ENCODE measurements around the gene DEK. TPM values are rescaled to one million over a fixed set of nuclear protein-coding genes. Genes with fewer than 3 reads are reported as not detected.
A peak's percentile ranks its signal among the peaks of the same experiment; 100 is the strongest.

The DEK gene
- total and polyA plus RNA-seq, 7 donors, result 64.9 to 236 (median 181) TPM

- H3K4me1 ChIP-seq, result no peaks in the 10 kb centered on the region
- no peak overlapping the region for H3K27ac ChIP-seq
- no peaks in the 10 kb centered on the region for H3K36me3 ChIP-seq
- TF ChIP-seq EP300 (IDR thresholded peaks at IDR 0.05), result no peak
- no peak for TF ChIP-seq POLR2A (IDR thresholded peaks at IDR 0.05)
- no peaks in the 10 kb centered on the region for H3K27me3 ChIP-seq
- H3K4me3 ChIP-seq, result no peak overlapping the region
- no peak for DNase-seq
- no peaks in the 10 kb centered on the region for H3K9me3 ChIP-seq
- intact Hi-C loops (cut with DNase I), result no loop called here
- 92 to 97% methylated on average over 2 of the region's 2 CpGs for WGBS, 2 donors
Observed at GRCh38 chr6:18306977-18307376, 42.6 kb upstream of the DEK start.

- no peak for DNase-seq
- WGBS, 2 donors, result 78 to 81% methylated on average over 8 of the region's 8 CpGs
- Histone ChIP-seq H3K27ac (no peak overlapping the region), H3K4me1 (no peaks in the 10 kb centered on the region), H3K36me3 (no peaks in the 10 kb centered on the region), H3K4me3 (no peak overlapping the region), H3K27me3 (no peaks in the 10 kb centered on the region), H3K9me3 (no peaks in the 10 kb centered on the region)
- TF ChIP-seq POLR2AphosphoS5 (IDR thresholded peaks at IDR 0.05) (no peak), CTCF (IDR thresholded peaks at IDR 0.05) (peak in 1 of 4 experiments; percentile 12)
- intact Hi-C loops (cut with DNase I), result no loop called here
Observed at GRCh38 chr6:18302561-18303439, 38.5 kb upstream of the DEK start.

- TF ChIP-seq POLR2A (IDR thresholded peaks at IDR 0.05), result no peak
- no peak for TF ChIP-seq CTCF (IDR thresholded peaks at IDR 0.05)
- no peak for TF ChIP-seq EP300 (IDR thresholded peaks at IDR 0.05)
- no peak for TF ChIP-seq POLR2AphosphoS5 (IDR thresholded peaks at IDR 0.05)
- no peaks in the 10 kb centered on the region for H3K36me3 ChIP-seq
- H3K4me1 ChIP-seq, result no peaks in the 10 kb centered on the region
- intact Hi-C loops (cut with DNase I), result no loop called here
- no peak for DNase-seq
- H3K4me3 ChIP-seq, result no peak overlapping the region
- no peaks in the 10 kb centered on the region for H3K27me3 ChIP-seq
- WGBS, 2 donors, result 8 to 45% methylated on average over 6 of the region's 6 CpGs
- H3K9me3 ChIP-seq, result no peaks in the 10 kb centered on the region
- no peak overlapping the region for H3K27ac ChIP-seq
Observed at GRCh38 chr6:18293076-18293904, 29.0 kb upstream of the DEK start.

- H3K9me3 ChIP-seq, result no peaks in the 10 kb centered on the region
- H3K27me3 ChIP-seq, result no peaks in the 10 kb centered on the region
- TF ChIP-seq POLR2A (IDR thresholded peaks at IDR 0.05), result no peak
- TF ChIP-seq EP300 (IDR thresholded peaks at IDR 0.05), result no peak
- TF ChIP-seq POLR2AphosphoS5 (IDR thresholded peaks at IDR 0.05), result no peak
- TF ChIP-seq CTCF (IDR thresholded peaks at IDR 0.05), result no peak
- H3K4me3 ChIP-seq, result no peak overlapping the region
- H3K4me1 ChIP-seq, result no peaks in the 10 kb centered on the region
- intact Hi-C loops (cut with DNase I), result no loop called here
- H3K27ac ChIP-seq, result no peak overlapping the region
- H3K36me3 ChIP-seq, result no peaks in the 10 kb centered on the region
- DNase-seq, result no peak
- WGBS, 2 donors, result 70 to 91% methylated on average over 4 of the region's 4 CpGs
Observed at GRCh38 chr6:18289283-18289682, 25.0 kb upstream of the DEK start.

GRCh38 chr6:18284261-18284660 lies 19.9 kb upstream of the DEK start:
- Histone ChIP-seq H3K27ac (no peak overlapping the region), H3K27me3 (peaks cover 0 to 12% (median 0%) of the 10 kb centered on the region in 3 donors), H3K36me3 (no peaks in the 10 kb centered on the region), H3K9me3 (no peaks in the 10 kb centered on the region), H3K4me1 (no peaks in the 10 kb centered on the region), H3K4me3 (no peak overlapping the region)
- intact Hi-C loops (cut with DNase I), result no loop called here
- no peak for TF ChIP-seq POLR2AphosphoS5 (IDR thresholded peaks at IDR 0.05)
- TF ChIP-seq CTCF (IDR thresholded peaks at IDR 0.05), result no peak
- TF ChIP-seq POLR2A (IDR thresholded peaks at IDR 0.05), result no peak
- TF ChIP-seq EP300 (IDR thresholded peaks at IDR 0.05), result no peak
- WGBS, 2 donors, result 87 to 89% methylated on average over 2 of the region's 2 CpGs
- no peak for DNase-seq
